Measurements from ENCODE around the gene PRKAG2. TPM values are rescaled to one million over a fixed set of nuclear protein-coding genes. Genes with fewer than 3 reads are reported as not detected.
A peak's percentile ranks its signal among the peaks of the same experiment; 100 is the strongest.
"Not testable (repeated sequence)": the region's sequence is repeated elsewhere in the genome, so short reads cannot be mapped to it uniquely, and the experiment has no call there.

The PRKAG2 gene
- total RNA-seq, 4 donors from 2014 or later = 19.5 to 30.8 (median 27.6) TPM

GRCh38 chr7:151918510-151918843, 41.6 kb upstream of the PRKAG2 start:
- WGBS, 2 donors = 49 to 51% methylated on average over 5 of the region's 5 CpGs
- TF ChIP-seq, protein P1, sequence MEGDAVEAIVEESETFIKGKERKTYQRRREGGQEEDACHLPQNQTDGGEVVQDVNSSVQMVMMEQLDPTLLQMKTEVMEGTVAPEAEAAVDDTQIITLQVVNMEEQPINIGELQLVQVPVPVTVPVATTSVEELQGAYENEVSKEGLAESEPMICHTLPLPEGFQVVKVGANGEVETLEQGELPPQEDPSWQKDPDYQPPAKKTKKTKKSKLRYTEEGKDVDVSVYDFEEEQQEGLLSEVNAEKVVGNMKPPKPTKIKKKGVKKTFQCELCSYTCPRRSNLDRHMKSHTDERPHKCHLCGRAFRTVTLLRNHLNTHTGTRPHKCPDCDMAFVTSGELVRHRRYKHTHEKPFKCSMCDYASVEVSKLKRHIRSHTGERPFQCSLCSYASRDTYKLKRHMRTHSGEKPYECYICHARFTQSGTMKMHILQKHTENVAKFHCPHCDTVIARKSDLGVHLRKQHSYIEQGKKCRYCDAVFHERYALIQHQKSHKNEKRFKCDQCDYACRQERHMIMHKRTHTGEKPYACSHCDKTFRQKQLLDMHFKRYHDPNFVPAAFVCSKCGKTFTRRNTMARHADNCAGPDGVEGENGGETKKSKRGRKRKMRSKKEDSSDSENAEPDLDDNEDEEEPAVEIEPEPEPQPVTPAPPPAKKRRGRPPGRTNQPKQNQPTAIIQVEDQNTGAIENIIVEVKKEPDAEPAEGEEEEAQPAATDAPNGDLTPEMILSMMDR (IDR thresholded peaks at IDR 0.05) = no peak
- no peak for TF ChIP-seq POLR2A (IDR thresholded peaks at IDR 0.05)
- H3K27ac ChIP-seq = no peak overlapping the region
- peak in 1 of 2 donors; percentile 16 for DNase-seq
- intact Hi-C loops (cut with DNase I) = no loop called here
- no peaks in the 10 kb centered on the region for H3K36me3 ChIP-seq
- no peaks in the 10 kb centered on the region for H3K9me3 ChIP-seq
- H3K4me3 ChIP-seq (replicated peaks in 1 of 3) = no peak overlapping the region
- H3K4me1 ChIP-seq = peaks cover 8 to 11% of the 10 kb centered on the region in 2 donors
- no peaks in the 10 kb centered on the region for H3K27me3 ChIP-seq

GRCh38 chr7:151917791-151918509, 41.0 kb upstream of the PRKAG2 start:
- Histone ChIP-seq H3K4me3 (replicated peaks in 1 of 3) (no peak overlapping the region), H3K27me3 (no peaks in the 10 kb centered on the region), H3K36me3 (no peaks in the 10 kb centered on the region), H3K4me1 (peaks cover 8 to 11% of the 10 kb centered on the region in 2 donors), H3K27ac (no peak overlapping the region), H3K9me3 (no peaks in the 10 kb centered on the region)
- intact Hi-C loops (cut with DNase I) = no loop called here
- DNase-seq = no peak
- 23 to 38% methylated on average over 10 of the region's 10 CpGs for WGBS, 2 donors
- no peak for TF ChIP-seq POLR2A (IDR thresholded peaks at IDR 0.05)
- TF ChIP-seq, protein P1 (IDR thresholded peaks at IDR 0.05) = no peak

GRCh38 chr7:151914051-151914450, 37.1 kb upstream of the PRKAG2 start:
- H3K9me3 ChIP-seq = no peaks in the 10 kb centered on the region
- peaks cover 8 to 11% of the 10 kb centered on the region in 2 donors for H3K4me1 ChIP-seq
- intact Hi-C loops (cut with DNase I) = no loop called here
- DNase-seq = no peak
- TF ChIP-seq, protein P1 (IDR thresholded peaks at IDR 0.05) = no peak
- TF ChIP-seq POLR2A (IDR thresholded peaks at IDR 0.05) = no peak
- H3K27me3 ChIP-seq = no peaks in the 10 kb centered on the region
- no peak overlapping the region for H3K4me3 ChIP-seq (replicated peaks in 1 of 3)
- no peaks in the 10 kb centered on the region for H3K36me3 ChIP-seq
- WGBS, 2 donors = 93 to 100% methylated on average over 1 of the region's 1 CpG
- H3K27ac ChIP-seq = no peak overlapping the region

GRCh38 chr7:151910655-151911054, 33.7 kb upstream of the PRKAG2 start:
- H3K9me3 ChIP-seq; H3K36me3 ChIP-seq; H3K27ac ChIP-seq; DNase-seq; intact Hi-C loops (cut with DNase I); H3K4me1 ChIP-seq; H3K27me3 ChIP-seq; H3K4me3 ChIP-seq (replicated peaks in 1 of 3): not testable (repeated sequence)
- WGBS, 2 donors = 84 to 86% methylated on average over 3 of the region's 3 CpGs

DNA sequence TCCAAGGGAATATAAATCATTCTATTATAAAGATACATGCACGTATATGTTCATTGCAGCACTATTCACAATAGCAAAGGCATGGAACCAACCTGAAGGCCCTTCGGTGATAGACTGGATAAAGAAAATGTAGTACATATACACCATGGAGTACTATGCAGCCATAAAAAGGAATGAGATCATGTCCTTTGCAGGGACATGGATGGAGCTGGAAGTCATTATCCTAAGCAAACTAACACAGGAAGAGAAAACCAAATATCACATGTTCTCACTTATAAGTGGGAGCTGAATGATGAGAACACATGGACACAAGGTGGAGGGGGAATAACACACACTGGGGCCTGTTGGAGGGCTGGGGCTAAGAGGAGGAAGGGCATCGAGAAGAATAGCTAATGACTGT, 30.2 kb upstream of the PRKAG2 start:
- intact Hi-C loops (cut with DNase I); H3K27ac ChIP-seq; H3K27me3 ChIP-seq; H3K4me3 ChIP-seq (replicated peaks in 1 of 3); H3K36me3 ChIP-seq; H3K9me3 ChIP-seq; H3K4me1 ChIP-seq; DNase-seq: not testable (repeated sequence)
- 84 to 85% methylated on average over 3 of the region's 3 CpGs for WGBS, 2 donors

- H3K27me3 ChIP-seq = no peaks in the 10 kb centered on the region
- H3K4me1 ChIP-seq = no peaks in the 10 kb centered on the region
- H3K9me3 ChIP-seq = no peaks in the 10 kb centered on the region
- H3K4me3 ChIP-seq (replicated peaks in 1 of 3) = no peak overlapping the region
- H3K27ac ChIP-seq = no peak overlapping the region
- intact Hi-C loops (cut with DNase I) = no loop called here
- no peak for DNase-seq
- H3K36me3 ChIP-seq = no peaks in the 10 kb centered on the region
- TF ChIP-seq, protein P1 (IDR thresholded peaks at IDR 0.05) = no peak
- no peak for TF ChIP-seq POLR2A (IDR thresholded peaks at IDR 0.05)
- 32 to 35% methylated on average over 5 of the region's 5 CpGs for WGBS, 2 donors
These were observed 28.9 kb upstream of the PRKAG2 start for GRCh38 chr7:151905766-151906165.

Measured in thyroid gland (tissue), 4 donors.